Loucy (cell line): Measurements from ENCODE around the gene ARSH.

Experiments used
- CTCF ChIP-seq: fragments of 200-600 bp; sonication (generic); conservative IDR thresholded peaks from 2 replicates; pipeline ENCODE4 v1.5.1; 2014; ENCODE audit warnings: mild to moderate bottlenecking, antibody characterized with exemption, low read length
- EZH2phosphoT487 ChIP-seq: fragments of 200-600 bp; IDR thresholded peaks from 2 replicates; pipeline ENCODE4 v1.6.1; 2018; ENCODE audit warnings: antibody characterized with exemption, mild to moderate bottlenecking, moderate library complexity, borderline replicate concordance

GRCh38 chrX:2972391-2972790 lies 34.0 kb upstream of the ARSH start:
- TF ChIP-seq CTCF, result no peak
- no peak for TF ChIP-seq EZH2phosphoT487
